Stimulated activated CD4-positive, alpha-beta T cell treated with anti-CD3 and anti-CD28 coated beads, Interleukin-2, amount 100 ng/mL, for 24 hours (primary cell): ENCODE results near the gene CRHR2.

Source experiments
- DNase-seq, 2 donors: peaks; one replicate each; pipeline ENCODE4 v3.0.0-alpha.2; 2020

CRHR2 gene

DNA sequence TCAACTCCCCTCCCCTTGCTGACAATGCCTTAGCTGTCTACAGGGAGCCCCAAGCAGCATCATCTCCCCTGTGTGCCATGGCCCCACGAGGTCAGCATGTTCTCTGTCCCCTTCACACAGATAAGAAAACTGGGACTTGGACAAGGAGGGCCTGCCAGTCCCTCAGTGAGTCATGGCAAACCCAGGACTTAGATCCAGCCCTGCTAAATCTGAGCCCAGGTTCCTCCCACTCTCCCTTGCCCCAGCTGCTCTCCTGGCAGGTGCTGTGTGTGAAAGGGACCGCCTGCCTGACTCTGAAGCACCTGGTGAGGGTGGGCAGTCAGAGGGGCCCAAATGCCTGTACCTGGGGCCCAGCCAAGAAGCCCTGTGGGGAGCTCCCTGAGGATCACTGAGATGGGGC is 7.4 kb downstream of the CRHR2 start:
- DNase-seq = no peak

DNA sequence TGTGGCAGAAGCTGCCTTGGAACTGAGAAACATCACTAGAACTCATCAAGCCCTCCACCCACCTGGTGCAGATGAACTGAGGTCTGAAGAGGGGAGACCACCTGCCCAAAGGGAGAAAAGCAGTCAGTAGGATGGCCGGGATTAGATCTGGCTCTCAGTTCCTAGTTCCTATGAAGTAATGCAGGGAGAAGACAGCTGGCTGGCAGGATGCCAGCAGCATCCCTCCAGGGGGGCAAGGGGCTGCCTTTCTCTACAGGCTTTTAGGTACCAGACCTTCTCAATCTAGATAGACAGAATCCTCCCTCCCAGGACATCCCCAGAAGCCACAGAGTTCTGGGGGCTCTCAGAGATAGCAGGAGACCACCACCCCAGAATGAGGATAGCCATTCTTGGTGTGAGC is 7.8 kb downstream of the CRHR2 start:
- DNase-seq = no peak

DNA sequence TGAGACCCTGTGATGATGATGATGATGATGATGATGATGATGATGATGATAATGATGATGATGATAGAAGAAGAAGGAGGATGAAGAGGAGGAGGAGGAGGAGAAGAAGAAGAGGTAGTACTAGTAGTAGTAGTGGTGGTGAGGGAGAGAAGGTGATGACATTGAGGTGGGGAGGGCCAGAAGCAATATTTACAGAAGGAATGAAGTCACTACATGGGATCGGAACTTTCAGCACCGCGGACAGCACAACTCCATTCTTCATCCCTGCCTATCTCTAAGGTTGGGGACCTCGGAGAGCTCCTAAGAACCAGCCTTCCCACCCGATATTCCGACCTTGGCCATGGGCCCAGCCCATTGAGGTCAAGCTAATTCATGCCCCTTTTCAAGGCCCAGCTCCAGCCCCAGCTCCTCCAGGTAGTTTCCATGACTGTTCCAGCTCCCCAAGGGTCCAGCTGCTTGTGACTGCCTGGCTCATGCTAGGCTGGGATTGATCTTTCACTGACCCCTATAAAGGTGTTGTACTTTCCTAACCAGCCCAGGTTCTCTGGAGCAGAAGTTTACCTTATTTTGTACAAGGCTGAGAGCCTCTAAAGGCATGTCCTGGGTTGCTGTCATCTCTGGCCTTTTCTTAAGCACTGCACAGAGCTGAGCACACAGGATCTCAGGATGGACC is 10.3 kb downstream of the CRHR2 start:
- peak in 1 of 2 donors; percentile 16 for DNase-seq

DNA sequence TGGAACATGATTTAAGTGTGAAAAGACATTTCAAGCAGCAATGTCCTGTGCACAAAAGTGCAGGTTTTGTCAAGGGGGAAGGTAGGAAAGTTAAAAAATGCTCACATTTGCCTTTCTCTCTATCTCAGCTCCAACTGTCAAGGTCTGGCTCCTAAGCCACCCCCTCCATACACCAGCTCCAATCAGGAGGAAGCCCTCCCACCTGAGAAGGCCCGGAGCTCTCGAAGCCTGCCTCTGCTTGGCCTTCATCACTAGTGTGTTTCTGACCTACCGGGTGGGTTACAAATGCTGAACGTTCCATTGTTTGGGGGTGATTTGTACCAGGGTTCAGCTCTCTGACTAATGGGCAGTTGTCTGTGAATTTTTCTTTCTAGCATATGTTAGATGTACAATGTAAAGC is 14.2 kb downstream of the CRHR2 start:
- DNase-seq = no peak

DNA sequence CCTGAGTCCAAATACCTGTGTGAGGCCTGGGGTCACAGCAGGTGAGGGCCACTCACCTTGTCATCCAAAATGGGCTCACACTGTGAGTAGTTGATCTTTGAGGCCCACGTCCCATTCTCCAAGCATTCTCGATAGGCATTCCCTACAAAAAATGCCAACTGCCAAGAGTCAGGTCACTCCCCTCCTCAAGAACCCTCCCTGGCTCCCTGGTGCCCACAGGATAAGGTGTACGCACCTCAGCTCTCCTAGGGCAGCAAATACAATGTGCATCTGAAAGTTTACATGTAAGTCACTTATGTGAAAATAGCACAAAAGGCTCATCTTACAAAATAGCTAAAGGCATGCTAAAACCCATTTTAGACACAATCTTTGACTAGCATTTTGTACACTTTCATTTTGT is 15.1 kb downstream of the CRHR2 start:
- no peak for DNase-seq

DNA sequence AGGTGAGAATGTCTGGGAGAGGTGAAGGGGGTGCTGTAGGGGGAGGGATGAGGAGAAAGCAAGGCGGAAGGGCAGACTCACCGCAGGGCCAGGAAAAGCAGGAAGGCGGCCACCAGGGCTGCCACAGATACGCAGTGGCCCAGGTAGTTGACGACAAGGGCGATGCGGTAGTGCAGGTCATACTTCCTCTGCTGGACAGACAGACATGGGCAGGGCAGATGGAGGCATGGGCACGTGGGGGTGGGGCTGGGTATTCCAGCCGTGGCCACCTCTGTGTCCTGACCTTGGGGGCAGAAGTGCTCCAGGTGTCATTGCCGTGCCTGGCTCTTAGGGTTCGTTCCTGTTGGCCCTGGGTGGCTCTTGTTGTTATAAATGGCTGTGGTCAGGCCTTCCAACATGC is 16.8 kb downstream of the CRHR2 start:
- no peak for DNase-seq

DNA sequence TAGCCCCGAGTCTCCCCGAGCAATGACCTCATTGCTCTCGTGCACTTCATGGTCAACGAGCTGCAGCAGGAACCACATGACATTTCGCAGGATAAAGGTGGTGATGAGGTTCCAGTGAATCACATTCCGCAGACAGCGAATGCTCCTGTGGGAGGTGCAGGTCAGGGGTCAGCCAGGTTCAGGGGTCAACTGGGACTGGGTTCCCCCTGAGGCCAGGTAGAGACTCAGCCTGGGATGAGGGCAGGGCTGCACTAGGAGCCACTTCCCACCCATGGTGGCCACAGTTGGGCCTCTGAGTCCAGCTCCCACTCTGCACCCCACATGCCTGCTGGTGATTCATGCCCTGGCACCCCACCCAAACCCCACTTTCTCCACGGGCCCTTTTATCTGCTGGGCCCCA is 17.2 kb downstream of the CRHR2 start:
- no peak for DNase-seq

DNA sequence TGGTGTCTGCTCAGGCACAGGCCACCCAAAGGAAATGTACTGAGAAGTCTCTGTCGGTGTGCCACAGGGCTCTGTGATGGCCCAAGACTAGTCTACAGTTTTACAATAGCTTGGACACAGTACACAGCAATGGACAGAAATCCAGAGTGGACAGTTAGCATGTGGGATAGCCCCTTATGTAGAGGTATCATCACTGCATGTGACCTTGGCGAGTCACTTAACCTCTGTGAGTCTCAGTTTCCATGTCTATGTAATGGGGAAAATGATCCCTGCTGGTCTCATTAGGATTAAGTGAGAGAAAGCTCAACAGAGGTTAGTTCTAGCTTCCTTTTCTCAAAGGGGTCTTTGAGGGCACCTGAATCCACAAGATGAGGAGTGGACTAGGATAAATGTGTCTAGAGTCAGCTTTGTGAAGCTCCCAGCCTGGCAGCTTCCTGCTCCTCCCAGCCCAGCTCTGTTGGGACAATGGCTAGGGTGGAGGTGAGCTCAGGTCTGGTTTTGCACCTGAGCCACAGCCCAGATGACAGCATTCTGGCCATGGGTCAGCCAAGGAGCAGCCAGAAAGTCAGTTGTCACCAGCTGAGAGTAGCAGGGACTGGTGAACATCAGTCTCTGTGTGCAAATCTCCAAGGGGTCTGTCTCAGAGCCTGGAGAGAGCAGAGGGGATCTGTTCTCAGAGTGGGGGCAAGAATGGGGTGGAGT is 17.9 kb downstream of the CRHR2 start:
- no peak for DNase-seq

DNA sequence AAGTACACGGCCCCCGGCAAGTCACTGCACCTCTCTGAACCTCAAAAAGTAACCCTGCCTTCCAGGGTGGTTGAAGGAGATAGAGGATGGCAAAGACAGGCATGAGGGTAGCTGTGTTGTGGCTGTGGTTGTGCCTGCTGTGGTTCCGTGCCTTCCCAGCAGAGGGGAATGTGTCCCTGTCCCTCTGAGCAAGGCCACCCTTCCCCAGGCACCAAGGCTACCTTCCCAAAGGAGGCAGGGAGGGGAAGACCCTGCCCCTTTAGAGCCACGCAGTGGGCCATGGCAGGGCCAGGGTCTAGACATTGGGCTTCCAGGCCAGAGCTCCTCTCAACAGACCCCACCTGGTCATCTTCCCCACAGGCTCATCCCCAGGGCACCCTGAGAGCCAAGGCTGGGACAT is 18.8 kb downstream of the CRHR2 start:
- no peak for DNase-seq

DNA sequence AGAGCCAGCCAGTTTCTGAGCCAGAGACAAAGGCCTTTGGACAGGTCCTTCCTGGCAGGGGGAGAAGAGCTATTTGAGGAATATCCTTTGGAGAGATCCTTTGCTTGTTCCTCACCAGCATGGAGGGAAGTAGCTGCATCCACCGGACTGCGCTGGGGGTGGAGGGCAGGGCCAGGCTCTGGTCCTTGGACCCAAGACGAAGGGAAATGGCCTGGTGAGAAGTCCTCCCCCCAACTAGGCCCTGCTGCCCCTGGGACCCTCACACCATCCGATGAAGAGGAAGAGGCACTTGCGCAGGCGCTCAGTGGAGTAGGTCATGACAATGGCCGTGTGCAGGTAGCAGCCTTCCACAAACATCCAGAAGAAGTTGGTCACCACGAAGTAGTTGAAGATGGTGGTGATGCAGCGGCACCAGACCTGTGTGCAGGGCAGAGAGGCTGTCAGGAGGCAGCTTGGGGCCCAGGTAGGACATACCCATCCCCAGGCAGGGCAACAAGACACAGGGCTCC is 19.8 kb downstream of the CRHR2 start:
- no peak for DNase-seq

DNA sequence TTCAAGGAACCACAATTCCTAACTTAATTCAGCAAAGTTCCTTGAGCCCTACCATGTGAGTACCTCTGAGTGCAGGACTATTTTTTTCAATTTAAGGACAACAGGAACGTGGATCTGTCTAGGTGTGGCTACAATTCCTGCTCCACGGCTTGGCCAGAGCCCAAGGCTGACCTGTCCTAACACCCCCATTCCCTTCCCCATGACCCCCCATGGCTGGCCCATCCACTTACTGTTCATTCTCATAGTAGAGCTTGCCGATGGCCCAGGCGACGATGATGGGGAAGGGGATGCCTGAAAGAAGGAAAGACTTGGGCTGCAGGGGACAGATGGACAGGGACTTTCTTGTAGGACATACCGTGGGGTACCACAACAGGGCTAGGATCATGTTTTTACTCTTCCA is 20.3 kb downstream of the CRHR2 start:
- DNase-seq = no peak

DNA sequence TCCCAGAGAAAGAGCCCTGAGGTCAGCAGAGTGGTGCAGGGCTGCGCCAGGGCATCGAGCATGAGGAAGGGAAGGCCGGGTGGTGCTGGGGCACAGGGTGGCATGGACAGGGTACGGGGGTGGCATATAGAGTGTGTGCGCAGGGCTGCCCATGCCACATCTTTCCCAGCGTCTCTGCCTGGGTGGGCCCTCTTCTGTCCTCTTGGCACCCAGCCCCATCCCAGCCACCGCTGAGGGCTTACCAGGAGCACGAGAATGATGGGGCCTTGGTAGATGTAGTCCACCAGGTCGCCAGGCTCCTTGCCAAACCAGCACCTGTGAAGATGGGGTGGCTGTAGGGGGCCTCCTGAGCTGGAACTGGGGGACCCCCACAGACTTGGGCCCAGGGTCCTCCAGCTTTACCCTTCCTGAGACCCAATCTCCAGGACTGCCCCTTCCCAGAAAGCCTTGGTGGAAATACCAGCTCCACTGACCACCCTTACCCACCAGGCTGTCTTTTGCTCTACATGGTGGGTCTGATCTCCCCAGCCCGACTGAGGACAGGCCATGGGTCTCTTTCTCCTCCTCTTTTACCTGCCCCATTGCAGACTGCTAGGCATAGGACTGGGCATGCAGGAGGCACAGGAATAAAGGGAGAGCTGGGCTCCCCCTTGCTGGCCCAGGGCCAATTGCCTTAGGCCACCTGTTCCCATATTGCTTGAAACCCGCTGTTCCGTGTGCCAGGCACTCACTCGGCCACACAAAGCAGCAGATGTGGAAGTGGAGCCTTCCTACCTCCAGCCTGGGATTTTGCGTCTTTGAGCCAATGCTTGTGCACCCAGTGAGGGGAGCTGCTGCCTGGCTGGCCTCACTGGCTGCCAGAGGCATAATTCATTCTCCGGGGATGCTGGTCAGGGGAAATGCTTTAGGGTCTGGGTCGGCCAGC is 21.7 kb downstream of the CRHR2 start:
- DNase-seq = no peak

DNA sequence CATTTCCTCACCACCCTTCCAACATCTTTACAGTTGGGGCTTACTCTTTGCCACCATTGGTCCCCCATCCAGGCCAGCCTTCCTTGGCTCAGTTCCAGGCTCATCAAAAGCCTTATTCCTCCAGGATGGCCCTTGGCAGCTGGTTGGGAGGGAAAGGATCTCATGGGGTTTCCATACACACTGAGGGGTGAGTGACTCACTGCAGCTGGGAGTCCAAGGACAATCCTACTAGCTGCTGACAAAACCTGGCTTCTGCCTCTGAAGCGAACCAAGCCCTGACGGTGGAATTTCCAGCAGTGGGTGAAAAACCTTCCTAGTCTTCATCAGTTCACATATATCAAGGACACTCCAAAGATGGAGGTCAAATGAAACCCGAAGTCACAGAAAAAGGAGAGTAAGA is 22.9 kb downstream of the CRHR2 start:
- no peak for DNase-seq

DNA sequence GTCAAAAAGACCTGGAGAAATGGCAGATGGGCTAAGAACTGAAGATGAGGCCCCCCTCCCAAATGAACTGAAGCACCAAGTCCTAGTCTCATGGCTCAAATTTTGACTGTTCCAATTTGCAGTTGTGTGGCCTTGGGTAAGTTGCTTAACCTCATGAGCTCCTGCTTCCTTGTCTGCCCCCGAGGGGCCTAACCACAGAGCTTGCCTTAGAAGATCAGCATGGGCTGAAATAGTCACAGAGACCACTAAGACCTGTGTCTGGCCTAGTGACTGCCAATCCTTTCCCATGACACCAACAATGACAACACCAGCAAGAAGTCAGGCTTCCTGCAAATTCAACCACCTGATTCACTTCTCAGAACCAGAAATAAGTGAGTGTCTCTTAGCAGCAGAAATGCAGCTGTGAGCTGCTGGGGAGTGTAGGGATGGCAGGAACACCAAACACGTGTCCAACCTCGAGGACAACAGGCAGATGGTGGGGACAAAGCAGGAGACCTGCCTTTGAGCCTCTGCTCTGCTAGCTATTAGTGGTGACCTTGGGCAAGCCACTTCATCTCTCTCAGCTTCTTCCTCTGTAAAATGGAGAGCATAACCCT is 23.7 kb downstream of the CRHR2 start:
- no peak for DNase-seq

DNA sequence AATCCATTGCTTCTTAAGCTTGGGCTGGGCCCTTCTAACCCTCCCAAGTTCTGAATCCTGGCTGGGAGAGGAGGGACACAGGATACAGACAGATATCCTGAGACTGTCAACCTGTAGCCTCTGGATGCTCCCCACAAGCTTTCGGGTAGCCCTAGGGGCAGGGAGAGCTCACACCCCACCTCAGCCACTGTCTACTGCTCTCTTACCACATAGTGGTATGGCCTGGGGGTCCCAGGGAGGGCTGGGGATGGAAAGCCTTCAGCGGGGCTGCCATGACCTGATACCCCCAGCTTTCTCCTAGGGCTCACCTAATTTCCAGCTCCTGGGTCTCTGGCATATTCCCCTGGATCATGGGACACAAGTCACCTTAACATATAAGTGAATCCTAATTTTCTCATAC is 25.1 kb downstream of the CRHR2 start:
- DNase-seq = no peak

DNA sequence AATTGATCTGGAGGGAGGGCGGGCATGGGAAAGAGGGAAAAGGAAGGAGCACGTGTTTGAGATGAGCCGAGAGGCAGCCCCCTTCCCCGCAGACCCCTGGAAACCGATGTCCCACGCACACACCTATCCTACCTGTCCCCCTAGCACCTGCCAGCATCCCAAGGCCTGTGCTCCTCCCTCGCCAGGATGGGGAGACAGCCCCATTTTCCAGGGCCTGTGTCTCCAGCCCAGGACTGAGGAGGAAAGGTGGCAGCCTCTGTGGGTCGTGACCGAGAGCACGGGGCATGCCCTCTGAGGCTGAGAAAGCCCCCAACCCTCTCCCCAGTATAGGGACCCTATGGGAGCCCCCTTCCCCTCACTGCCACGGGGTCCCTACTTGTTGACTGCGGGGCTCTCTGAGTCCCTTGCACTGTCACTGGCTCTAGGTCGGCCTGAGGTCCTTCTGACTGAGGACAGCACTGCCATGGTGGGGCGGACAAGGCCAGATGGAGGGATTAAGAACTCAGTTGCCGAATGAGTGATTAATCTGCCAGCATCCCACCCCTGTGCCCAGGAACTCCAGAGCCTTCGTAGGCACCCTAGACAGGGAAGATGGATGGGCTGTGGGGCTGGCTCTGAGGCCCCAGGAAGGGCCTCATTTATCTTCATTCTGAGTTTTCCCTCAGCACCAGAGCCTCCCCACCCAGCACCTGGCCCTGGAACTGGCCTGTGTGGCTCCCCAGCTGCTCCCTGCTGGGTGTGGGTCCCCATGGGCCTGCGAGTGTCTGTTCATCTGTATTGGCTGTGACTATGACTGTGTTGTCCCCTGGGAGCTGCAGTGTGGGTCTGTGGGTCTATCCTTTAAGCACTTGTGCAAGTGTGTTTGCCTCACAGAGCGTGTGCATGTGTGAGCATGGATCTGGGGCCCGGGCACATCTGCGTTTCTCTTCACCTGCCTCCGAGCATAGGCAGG is 26.0 kb downstream of the CRHR2 start:
- no peak for DNase-seq

DNA sequence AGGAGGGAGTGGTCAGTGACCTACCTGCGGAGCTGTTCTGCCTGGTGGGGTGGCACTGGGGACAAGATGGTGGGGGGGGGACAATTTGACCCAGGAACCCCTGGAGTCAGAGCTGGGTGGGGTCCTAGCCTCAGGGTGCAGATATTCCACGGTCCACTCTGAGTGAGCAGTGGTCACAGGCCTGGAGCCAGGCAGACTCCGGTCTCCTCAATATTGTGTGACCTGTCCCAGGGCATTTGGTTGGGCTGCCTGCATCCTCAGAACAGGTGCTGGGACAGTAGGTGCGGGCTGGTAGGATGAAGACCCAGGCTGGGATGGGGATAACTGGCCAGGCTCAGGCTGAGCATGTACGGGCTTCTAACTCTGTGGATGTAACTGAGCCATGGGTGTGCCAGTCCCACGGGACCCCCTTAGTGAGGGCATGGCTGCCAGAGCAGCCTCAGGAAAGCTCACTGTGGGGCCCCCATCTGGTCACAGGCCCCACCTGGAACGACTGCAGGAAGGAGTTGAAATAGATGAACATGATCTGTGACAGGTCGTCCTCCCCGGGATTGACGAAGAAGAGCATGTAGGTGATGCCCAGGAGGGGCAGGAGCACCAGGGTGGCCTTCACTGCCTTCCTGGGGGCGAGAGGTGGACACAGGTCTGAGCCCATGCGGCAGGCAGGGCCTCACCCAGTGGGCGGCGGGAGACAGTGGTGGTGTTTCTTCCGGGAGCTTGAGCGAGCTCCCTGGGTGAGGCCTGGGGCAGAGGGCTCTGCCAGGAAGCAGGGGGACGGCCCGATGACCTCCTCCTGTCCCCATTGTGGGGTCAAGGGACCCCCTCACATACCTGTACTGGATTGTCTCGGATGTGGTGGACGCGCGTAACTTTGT is 26.9 kb downstream of the CRHR2 start:
- no peak for DNase-seq

DNA sequence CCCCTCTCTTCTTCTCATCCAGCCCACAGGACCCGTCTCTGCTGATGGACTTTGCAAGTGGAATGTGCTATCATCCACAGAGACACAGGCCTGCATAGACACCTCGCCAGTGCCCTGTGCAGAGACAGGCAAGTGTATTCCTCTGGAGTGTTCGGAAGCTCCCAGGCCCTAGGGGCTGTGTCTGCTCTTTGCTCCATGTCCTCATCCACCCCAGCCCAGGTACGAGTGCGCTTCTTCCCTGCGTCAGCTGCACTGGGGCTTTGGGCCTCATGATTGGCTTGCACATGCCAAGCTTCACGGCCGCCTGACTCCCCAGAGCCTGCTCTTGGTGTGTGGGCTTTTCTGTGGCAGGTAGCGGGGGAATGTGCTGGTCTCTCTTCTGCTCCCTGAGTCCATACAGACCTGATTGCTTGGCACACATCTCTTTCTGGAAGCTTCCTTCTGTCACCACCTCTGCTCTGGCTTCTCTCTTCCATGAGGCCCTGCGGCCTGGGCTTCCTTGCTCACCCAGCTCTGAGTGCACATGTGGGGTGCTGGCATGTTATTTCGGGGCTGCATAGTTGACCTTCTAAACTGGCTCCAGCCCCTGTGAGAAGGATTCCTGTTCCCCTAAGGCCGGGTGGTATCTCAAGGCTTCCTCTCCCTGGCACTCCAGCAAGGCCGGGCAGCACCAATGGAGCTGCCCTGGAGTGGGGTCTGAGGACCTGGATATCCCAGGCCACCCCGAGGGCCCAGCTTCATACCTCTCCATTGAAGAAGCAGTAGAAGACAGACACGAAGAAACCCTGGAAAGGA is 27.8 kb downstream of the CRHR2 start:
- DNase-seq = no peak

DNA sequence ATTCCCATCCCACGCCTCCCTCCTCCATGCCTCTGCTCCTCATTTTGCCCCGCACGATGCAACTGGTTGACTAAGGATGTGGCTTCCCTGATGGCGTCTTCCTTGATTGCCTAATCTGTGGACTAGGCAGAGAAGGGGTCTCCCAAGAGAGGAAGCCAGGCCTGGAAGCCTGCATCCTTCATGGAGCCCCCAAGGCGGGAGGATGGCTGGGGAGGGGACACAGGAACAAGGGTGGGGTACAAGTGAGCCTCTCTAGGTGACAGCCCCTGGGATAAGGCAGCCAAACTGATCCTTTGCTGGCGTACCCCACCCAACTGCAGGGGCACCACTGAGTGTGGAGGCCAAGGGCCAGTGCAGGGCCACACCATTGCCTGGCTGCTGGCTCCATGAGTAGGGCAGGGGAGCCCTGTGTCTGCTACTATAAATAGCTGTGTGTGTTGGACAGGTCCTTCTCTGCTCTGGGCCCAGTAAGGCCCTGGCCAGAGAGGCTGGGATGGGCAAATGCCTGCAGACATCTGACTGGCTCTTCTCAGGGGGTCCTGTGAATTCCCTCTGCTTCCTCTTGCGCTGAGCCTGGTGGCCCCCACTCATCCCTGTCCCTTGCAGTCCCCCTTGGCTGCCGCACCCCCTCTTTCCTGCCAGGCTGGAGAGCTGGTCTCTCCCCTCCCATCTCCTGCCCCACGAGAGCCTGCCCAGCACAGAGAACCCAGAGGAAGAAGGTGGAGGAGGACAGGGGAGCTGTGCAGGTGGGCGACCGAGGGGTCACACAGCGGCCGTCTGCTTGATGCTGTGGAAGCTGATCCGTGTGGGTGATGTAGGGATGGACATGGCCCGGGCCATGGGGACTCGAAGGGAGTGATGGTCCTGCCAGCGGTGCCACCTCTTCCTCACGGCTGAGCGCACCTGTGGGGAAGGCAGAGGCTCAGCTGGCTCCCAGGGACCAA is 29.3 kb downstream of the CRHR2 start:
- DNase-seq = no peak
